Spleen (tissue), 7 donors: ENCODE results near the gene RGL1.

Source experiments
- CTCF ChIP-seq, 11 experiments: fragments of 200-600 bp in 7 of 11; fragments of 450-650 bp in 4 of 11; sonication (generic) in 4 of 11; IDR thresholded peaks in 8 of 11; conservative IDR thresholded peaks in 3 of 11; 1 replicate in 7 of 11; 2 replicates in 4 of 11; pipeline versions ENCODE4 v1.4.0 to v1.8.0; 2016 to 2021; ENCODE audit warnings: antibody characterized with exemption in 11 of 11, inconsistent platforms in 4 of 11, mild to moderate bottlenecking in 1 of 11
- POLR2AphosphoS5 ChIP-seq, 3 donors: sonication (generic); formaldehyde crosslinking; IDR thresholded peaks; one replicate each; pipeline ENCODE4 v1.5.1; 2017; ENCODE audit warnings: antibody characterized with exemption in 3 of 3
- donor health status: DM: no; HTN: no; CAD: no; lungs with moderate emphysema.
- donor health status: DM: no; HTN: no; CAD: no.
- donor health status: DM: no; HTN: no; CAD: no.

DNA sequence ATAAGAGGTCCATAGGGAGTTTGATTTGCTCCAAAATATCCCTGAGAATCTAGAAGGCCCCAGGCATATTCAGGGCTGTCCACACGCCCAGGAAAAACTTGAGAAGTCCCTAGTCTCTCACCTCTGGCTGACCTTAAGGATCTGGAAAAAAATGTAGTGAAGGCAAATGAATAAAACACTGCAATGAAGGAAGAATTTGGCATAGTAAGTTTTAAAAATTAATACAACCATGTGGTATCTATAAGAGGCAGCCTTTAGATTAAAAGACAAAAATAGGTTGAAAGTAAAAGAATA lies 141.3 kb downstream of the RGL1 start:
- TF ChIP-seq CTCF (IDR thresholded peaks at IDR 0.05 in 8 of 11, conservative IDR thresholded peaks at IDR 0.05 in 3 of 11), result no peak
- TF ChIP-seq POLR2AphosphoS5 (IDR thresholded peaks at IDR 0.05), result no peak
